ENCODE measurements around the gene PPP1R14B. TPM values are rescaled to one million over a fixed set of nuclear protein-coding genes. Genes with fewer than 3 reads are reported as not detected.

PPP1R14B gene
- total RNA-seq, 1 donor from 2014 or later = 111 TPM

DNA sequence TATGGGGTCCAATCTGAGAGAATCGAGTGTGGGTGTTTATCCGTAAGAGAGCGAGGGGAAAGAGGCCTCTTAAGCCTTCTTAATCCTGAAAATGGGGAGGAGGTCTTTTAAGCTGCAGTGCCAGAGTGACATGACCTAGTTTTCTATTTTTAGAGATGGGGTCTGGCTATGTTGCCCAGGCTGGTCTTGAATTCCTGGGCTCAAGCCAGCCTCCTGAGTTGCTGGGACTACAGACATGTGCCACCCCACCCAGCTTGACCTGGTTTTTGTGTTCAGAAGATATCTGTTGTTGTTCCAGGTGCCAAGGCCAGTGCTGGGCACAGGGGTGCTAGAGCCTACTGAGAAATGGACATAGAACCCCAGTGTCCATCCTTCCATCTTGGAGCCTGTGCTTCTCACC, 36.3 kb upstream of the PPP1R14B start:
- intact Hi-C loops (cut with micrococcal nuclease) = no loop called here

DNA sequence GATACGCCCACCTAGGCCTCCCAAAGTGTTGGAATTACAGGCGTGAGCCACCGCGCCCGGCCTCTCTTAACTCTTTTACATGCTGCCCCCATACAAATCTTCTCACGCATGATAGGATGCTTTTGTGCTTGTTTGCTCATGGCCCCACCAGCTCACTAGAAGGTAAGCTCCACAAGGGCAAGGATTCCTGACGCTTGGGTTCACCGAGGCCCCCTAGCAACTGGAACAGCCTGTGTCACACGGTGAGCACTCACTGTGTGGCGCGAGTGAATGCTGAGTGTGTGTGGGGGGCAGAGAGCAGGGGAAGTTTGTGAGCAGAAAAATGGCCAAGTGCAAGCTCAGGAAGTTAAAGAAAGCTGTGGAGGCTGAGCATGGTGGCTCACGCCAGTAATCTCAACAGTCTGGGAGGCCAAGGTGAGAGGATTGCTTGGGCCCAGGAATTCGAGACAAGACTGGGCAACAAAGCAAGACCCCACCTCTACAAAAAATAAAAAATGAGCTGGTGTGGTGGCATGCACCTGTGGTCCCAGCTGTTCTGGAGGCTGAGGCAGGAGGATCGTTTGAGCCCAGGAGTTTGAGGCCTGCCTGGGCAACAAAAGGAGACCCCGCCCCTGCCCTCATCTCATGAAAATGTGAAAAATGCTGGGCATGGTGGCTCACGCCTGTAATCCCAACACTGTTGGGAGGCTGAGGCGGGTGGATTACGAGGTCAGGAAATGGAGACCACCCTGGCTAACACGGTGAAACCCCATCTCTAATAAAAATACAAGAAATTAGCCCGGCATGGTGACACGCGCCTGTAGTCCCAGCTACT, 35.4 kb upstream of the PPP1R14B start:
- intact Hi-C loops (cut with micrococcal nuclease) = no loop called here

DNA sequence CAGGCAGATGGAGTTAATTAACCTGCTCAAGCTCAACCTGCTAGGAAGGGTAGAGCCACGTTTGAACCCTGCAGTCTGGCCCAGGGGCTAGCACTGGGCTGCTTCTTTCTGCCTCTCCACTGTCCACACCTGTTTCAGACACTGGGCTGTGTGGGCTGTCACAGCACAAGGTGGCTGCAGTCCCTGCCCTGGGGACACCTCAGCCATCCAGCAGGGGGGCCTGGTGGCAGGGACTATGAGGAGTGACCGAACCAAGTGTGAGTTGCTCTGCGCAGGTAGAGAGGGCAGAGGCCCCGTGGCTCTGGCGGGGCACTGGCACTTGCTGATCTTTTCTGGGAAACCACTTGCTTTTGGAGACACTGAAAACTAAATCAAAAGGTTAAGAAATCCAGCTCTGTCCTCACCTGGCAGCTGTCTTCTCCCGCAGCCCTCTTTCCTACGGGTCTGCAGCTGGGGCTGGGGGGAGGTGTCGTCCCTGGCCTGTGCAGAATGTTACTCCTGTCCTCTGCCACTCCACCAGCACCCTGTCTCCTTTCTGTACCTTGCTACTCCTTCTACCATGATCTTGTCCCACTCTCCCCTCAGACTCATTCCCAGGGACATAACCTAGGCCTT, 31.9 kb upstream of the PPP1R14B start:
- intact Hi-C loops (cut with micrococcal nuclease) = no loop called here

DNA sequence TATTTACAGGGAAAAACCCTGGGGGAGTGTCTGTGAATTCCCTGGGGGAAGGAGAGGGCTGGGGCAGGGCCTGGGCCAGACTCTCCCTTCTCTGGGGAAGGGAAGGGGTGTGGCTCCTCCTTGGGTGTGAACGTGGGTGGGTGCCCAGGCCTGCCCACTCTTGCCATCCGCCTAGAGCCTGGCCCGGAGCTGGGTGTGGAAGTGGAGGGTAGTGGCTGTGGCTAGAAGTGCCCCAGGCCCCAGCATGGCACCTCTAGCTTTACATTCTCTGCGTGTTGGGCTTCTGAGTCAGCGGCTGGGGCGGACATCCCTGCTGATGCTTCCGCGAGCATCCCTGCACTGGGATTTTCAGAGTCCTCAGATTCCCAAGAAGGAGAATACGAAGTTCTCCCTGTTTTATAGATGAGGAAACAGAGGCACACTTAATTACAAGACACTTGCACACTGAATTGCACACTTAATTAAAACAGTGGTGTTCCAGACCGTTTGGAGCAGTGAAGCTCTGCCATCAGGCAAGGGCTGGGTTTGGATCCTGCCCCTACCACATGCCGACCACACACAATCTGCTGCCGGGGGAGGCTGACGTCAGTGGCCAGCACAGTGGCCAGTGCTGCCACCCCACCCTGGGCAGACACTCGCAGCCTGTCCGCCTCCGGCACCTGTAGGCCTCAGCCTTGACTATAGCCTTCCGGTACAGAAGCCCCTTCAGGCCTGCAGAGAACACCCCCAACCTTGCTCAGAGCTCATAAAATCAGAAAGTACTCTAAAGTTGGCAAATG, 30.1 kb upstream of the PPP1R14B start:
- intact Hi-C loops (cut with micrococcal nuclease) = no loop called here

DNA sequence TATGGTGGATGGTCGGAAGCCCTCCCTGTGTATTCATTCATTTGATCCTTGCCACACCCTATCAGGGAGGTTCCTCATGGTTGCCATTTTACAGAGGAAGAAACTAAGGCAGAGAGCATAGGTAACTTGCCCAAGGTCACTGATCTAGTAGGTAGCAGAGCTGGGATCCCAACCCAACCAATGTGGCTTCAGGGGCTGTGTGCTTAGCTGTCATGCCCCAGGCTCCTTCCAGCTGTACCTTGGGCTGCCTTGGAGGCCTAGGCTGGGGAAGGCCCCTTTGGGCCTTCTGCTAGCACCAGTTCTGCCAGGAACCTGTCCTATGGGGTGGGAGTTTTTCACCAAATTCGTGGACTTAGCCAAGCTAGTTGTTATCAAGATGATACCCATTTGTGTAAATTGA, 29.1 kb upstream of the PPP1R14B start:
- intact Hi-C loops (cut with micrococcal nuclease) = no loop called here

DNA sequence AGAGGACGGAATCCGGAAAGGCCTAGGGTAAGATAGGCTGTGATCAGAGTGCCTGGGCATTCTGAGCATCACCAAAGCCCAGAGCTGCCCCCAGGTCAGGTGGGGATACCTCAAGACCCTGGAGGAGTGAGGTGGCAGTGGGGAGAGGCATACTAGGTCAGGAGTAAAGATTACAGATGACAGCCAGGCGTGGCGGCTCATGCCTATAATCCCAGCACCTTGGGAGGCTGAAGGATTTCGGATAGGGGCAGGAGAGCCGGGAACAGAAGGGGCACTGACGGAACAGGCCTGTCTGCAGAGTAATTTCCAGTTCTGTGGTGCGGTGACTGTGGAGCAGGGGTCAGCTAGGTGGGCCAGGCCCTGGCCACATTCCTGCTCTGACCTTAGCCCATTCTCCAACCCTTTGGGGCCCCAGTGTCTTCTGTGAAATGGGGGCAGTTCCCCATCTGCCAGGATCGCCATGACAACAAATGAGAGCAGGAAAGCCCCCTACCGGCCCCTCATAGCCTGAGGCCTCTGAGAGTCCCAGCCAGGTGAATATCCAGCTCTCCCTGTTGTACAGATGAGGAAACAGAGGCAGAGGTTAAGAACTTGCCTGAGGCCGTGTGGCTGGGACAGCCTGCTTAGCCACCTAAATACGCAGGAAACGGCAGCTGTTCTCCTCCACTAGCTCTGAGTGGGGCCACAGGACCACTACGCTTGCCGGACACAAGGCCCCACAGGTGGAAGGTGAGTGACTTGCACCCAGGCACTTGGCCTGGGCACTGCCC, 28.5 kb upstream of the PPP1R14B start:
- intact Hi-C loops (cut with micrococcal nuclease) = no loop called here

DNA sequence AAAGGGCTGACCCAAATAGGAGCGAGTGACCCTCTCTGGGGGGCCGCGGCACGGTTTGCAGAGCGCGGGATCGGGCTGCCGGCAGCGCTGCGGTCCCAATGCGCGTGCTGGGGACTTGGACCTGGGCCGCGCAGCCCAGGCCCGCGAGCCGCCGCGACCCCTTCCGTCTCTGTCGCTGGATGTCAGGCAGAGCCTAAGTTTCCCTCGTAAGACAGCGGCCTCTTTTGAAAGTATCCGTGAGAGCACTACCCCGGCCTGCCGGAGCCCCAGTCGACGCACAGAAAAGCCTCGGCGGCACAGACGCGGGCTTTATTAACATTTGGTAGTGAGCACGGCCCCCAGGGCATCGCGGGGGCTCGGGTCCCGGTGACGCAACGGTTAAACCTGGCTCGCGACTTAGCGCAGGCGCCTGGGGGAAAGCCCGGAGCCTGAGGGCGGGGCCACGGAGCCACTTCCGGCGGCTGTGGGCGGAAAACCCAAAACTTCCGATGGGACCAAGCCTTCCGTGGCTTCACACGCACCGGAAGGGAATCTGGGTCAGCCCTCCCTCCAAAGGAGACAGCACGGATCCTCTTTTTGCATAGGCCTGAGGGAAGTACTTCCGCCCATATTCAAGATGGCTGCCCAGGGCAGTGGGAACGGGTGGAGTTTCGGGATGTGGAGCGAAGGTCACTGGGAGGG, 22.9 kb upstream of the PPP1R14B start:
- intact Hi-C loops (cut with micrococcal nuclease) = loop anchor here (1.0 to 2.0 kb wide), 14 partner anchors 16 to 648 kb away; partner anchors contain the start of genes ATG2A, CCDC88B, DNAJC4 and ESRRA

DNA sequence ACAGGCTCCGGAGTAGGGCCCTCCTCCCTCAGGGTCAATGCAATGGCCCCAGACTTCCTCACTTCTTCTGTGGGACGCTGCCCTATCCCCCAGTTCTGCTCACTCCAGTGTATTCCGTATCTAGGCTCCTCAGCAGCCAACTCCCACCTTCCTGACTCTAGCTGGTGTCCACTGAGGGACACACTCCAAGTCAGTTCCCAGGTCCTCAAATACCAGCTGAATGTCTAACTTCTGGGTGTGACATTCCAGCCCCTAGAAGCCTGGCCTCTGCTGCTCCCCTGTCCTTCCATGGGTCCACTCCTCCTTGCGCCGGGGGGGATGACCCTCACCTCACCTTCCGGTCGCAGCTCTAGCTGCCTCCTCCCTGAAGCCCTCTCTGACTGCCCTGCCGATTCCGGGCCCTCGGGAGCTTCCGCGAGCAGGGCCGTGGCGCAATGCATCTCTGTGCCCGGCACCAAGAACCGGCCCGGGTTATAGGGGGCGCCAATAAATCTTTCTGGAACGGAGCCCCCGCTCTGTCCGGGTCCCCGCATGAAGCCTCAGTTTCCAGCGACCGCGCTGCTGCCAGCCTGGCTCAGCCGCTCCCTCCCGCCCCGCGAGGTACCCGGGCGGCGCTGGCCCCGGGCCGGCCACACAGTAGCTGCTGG, 22.3 kb upstream of the PPP1R14B start:
- intact Hi-C loops (cut with micrococcal nuclease) = loop anchor here (1.0 to 2.0 kb wide), 6 partner anchors 18 to 509 kb away; partner anchors contain the start of genes CCDC88B, DNAJC4, PLCB3 and PPP1R14B

DNA sequence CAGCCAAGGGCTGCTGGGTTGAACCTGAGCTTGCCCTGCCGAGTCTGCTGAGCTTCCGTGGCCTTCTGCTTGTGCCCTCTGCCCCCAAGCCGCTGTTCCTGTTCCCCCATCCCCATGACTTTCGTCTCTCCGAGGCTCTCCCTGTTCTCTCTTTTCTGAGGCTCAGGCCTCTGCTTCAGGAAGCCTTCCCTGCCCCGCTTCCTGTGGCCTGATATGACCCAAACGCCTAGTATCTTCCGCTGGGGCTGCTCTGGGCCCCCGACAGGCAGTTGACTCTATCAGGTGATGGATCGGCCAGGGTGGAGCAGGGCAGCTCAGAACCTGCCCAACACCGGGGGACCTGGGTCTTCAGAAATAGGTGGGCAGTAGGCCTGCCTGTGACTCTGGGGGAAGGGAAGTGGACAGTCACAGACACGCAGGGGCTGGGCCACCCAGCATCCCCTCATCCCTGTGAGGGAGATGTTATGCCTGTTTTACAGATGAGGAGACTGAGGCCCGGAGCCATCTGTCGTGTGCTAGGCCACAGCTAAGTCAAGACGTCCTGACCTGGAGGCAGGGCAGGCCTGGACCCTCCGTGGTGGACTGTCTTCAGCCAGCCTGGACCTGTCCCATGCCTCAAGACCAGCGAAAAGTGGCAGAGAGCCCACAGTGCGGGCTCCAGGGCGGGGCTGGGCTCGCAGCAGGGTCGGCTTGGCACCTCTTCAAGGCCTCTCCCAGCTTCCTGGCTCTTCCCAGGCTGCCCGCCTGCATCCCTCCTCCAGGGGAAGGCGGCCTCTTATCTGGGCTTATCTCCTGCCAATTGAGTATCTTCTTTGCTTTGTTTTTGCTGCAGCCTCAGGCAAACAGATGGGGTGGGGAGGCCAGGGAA, 21.5 kb upstream of the PPP1R14B start:
- intact Hi-C loops (cut with micrococcal nuclease) = loop anchor here (2.0 kb wide), 1 partner anchor 73 kb away; the partner anchor contains the start of gene CCDC88B

DNA sequence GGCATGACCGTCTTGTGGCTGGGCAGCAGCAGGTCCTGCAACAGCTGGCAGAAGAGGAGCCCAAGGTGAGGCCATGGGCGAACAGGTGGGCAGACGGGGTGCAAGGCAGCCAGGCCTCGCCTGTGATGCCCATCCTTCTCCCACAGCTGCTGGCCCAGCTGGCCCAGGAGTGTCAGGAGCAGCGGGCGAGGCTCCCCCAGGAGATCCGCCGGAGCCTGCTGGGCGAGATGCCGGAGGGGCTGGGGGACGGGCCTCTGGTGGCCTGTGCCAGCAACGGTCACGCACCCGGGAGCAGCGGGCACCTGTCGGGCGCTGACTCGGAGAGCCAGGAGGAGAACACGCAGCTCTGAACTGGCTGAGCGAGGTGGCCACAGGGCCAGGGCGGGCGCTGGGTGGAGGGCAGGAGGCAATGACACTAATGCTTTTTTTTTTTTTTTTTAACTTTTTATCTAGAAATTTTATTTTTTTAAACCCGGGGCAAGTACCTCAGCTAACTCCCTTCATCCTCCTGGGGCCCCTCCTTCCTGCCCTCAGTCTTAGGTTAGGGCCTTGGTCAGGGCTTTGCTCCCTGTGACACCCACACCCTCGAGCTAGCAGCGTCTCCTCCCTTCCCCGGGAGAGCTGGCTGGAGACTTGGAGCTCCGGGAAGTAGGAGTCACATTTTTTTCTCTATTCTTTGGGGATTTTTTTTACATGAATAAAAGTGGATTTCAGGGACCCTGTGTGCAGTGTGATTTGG, 20.6 kb upstream of the PPP1R14B start:
- intact Hi-C loops (cut with micrococcal nuclease) = no loop called here

DNA sequence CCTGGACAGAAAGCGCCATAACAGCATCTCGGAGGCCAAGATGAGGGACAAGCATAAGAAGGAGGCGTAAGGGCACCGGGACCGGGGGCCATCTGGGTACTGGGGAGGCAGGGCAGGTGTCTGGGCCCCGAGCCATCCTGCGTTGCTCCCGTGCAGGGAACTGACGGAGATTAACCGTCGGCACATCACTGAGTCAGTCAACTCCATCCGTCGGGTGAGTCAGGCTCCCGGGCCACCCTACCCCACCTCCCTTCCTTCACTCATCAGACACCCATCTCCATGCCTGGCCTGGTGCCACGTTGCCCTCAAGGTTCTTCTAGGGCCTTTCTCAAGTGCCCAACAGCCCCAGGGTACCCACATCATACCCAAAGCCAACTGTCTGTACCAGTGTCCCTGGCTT, 19.6 kb upstream of the PPP1R14B start:
- intact Hi-C loops (cut with micrococcal nuclease) = no loop called here

DNA sequence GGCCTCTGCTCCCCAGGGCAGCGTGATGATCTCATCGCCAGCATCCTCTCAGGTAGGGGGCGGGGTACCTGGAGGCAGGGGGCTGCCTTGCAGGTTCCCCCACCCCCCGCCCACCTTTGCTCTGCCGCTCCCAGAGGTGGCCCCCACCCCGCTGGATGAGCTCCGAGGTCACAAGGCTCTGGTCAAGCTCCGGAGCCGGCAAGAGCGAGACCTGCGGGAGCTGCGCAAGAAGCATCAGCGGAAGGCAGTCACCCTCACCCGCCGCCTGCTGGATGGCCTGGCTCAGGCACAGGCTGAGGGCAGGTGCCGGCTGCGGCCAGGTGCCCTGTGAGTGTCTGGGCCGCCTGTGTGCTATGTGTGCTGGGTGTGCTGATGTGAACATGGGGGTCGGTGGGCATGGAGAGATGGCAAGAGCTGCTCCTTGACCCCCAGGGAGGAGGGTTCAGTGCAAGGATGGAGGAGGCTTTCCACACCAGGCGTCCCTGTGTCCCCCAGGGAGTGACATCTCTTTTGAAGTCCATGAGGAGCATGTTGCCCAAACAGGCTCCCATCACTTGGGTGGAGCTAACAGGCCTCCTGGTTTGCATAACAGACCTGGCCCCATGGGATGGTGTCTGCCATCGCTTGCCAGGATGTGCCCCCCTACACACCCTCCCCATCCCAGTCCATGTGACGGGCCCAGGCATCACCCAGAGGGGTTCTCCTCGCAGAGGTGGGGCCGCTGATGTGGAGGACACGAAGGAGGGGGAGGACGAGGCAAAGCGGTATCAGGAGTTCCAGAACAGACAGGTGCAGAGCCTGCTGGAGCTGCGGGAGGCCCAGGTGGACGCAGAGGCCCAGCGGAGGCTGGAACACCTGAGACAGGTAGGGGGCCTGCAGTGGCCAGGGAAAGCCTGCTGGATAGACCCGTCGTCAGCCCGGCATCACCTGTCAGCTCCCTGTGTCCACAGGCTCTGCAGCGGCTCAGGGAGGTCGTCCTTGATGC, 18.7 kb upstream of the PPP1R14B start:
- intact Hi-C loops (cut with micrococcal nuclease) = no loop called here

DNA sequence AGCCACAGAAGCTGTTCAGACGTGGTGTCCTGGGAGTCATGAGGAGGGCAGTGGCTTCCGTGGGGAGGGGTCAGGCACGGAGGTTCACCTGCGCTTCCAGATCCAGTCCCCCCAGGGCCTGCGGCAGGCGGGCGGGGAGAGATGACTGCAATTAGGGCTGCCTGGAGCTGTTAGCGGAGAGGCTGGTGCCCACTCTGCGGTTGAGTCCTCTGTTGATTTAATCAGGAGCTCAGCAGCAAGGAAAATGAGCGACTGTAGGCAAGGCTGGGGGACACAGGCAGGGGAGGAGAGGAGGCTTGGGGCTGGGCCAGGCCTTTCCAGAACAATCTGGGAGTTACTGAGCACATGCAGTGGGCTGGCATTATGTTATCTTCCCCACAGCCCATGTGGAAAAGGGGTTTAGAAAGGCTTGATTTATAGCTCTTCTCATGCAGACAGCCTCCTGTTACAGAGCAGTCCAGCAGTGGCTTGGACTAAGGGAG, 17.7 kb upstream of the PPP1R14B start:
- intact Hi-C loops (cut with micrococcal nuclease) = no loop called here

DNA sequence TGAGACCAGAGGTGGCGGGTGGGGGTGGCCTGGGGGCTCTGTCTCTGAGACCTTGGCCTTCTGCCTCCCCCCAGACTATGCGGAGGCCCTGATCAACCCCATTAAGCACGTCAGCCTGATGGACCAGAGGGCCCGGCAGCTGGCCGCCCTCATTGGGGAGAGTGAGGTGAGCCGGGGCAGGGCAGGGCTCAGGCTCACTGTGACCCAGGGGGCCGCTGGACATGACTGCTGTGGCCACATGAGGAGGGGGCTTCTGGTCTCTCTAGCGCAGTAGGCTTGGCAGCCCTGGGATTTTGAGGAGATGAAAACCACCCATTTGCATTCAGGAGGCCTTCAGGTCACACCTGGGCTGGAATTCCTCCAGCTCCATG, 17.2 kb upstream of the PPP1R14B start:
- intact Hi-C loops (cut with micrococcal nuclease) = no loop called here

DNA sequence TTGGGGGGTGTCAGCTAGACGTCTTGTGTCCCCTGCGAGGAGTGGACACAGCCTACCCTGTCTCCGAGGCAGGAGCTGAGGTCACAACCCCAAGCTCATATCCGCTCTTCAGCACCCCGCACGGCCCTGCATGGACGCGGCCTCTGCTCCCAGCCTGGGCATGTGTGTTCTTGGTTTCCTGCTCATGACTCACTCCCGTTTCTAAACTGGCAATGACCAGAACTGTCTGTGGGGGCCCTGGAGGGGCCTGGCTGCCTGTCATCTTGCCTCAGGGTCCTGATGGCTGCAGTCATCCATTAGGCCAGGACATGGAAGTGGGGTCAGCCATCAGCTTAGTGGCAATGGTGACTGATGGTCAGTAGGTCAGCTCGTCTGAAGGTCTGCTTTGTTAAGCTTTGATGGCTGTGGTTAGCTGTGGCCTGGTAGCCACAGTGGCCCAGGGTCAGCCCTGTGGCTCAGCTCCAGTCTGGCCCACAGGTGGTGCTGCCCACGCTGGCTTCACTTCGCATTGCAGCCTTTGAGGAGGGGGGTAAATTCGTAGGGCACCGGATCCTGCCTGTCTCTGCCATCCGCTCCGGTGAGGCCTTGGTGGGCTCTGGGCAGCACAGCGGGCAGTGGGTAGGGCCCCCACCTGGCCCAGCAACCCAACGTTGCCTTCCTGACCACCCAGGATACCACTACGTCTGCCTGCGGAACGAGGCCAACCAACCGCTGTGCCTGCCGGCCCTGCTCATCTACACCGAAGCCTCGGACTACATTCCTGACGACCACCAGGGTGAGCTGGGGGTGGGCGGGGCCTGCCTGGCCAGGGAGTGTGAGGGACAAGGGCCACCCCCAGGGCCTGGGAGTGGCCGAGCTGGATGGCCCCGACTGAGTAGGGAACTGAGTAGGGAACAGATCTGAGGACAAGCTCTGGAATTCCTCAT, 16.5 kb upstream of the PPP1R14B start:
- intact Hi-C loops (cut with micrococcal nuclease) = no loop called here

All from T-helper 1 cell treated with Interleukin-12 subunit alpha and Interleukin-12 subunit beta and Interleukin-4 antibody, amounts not matched to agents 30 ng/mL and 1 ng/mL, for 36 hours (primary cell).